HG03135 (cell line): ENCODE data around the gene SALL2.

Experiments used
- ATAC-seq: cut with Tn5 transposase; IDR thresholded peaks from one replicate; pipeline ENCODE4 v1.9.1; 2021; ENCODE audit warnings: mild to moderate bottlenecking, moderate library complexity; ENCODE audit not compliant: unreplicated experiment

Gene SALL2

GRCh38 chr14:21494902-21495762 is 31.0 kb downstream of the SALL2 start:
- ATAC-seq = no peak

- ATAC-seq = no peak
Observed at GRCh38 chr14:21486640-21487087, 39.5 kb downstream of the SALL2 start.

- ATAC-seq = peak; percentile 99
Observed at GRCh38 chr14:21476925-21477681, 49.0 kb downstream of the SALL2 start, which contains the start of the genes RAB2B and TOX4. Gene RAB2B (minus strand): TSS chr14:21476959. CDS start chr14:21476872, 87 bp downstream. Gene TOX4 (plus strand): TSS chr14:21477195. CDS start chr14:21477279, 84 bp downstream.

GRCh38 chr14:21476523-21476924 is 49.6 kb downstream of the SALL2 start:
- ATAC-seq = no peak

- ATAC-seq = no peak
Observed at GRCh38 chr14:21475767-21476522, 50.2 kb downstream of the SALL2 start.
